Prostate gland (tissue), 2 donors: ENCODE data around the gene CMPK2.

Experiments used
- CTCF ChIP-seq, 4 experiments: fragments of 200-600 bp in 2 of 4; fragments of 450-650 bp in 2 of 4; sonication (generic) in 2 of 4; IDR thresholded peaks; 1 replicate in 3 of 4; 2 replicates in 1 of 4; pipeline ENCODE4 v1.5.1; 2016 to 2019; ENCODE audit warnings: antibody characterized with exemption in 4 of 4, mild to moderate bottlenecking in 2 of 4, moderate library complexity in 2 of 4
- POLR2A ChIP-seq: fragments of 450-650 bp; IDR thresholded peaks from one replicate; pipeline ENCODE4 v1.6.1; 2016; ENCODE audit warnings: antibody characterized with exemption, mild to moderate bottlenecking
- POLR2AphosphoS5 ChIP-seq: sonication (generic); formaldehyde crosslinking; IDR thresholded peaks from one replicate; pipeline ENCODE4 v1.6.1; 2017; ENCODE audit warnings: antibody characterized with exemption

- TF ChIP-seq CTCF (IDR thresholded peaks at IDR 0.05) (no peak), POLR2A (no peak), POLR2AphosphoS5 (no peak)
Measured at GRCh38 chr2:6812857-6813530, 52.7 kb downstream of the CMPK2 start.
